Hypothalamus (tissue), 51 donors: ENCODE measurements around the gene LITAF.

Experiments
- DNase-seq, 51 donors: peaks; one replicate each; lab custom pipeline; 2025; lab: John Stamatoyannopoulos, UW

Gene LITAF

GRCh38 chr16:11500700-11501346, 85.9 kb downstream of the LITAF start:
- no peak for DNase-seq

- no peak for DNase-seq
Measured at GRCh38 chr16:11499295-11500089, 87.2 kb downstream of the LITAF start.

GRCh38 chr16:11498683-11499082, 88.0 kb downstream of the LITAF start:
- no peak for DNase-seq

- peak in 1 of 51 donors; percentile 6 for DNase-seq
Measured at GRCh38 chr16:11497851-11498289, 88.8 kb downstream of the LITAF start.
